Fibroblast of mammary gland (primary cell): ENCODE results near the gene TRPM5.

Experiments
- DNase-seq: peaks from one replicate; pipeline ENCODE4 v3.0.0-alpha.2; 2010; ENCODE audit warnings: low read depth
- H3K4me3 ChIP-seq: 2 replicates; pipeline ENCODE4 v1.5.1; 2011; ENCODE audit warnings: low read depth, mild to moderate bottlenecking, low read length, moderate library complexity; ENCODE audit not compliant: control insufficient read depth
- CTCF ChIP-seq: conservative IDR thresholded peaks from 2 replicates; pipeline ENCODE4 v1.5.1; 2011; ENCODE audit warnings: low read depth, low read length, inconsistent platforms; ENCODE audit not compliant: control insufficient read depth, insufficient read depth

TRPM5 gene

GRCh38 chr11:2464451-2465165, 20.3 kb upstream of the TRPM5 start:
- no peak for DNase-seq
- TF ChIP-seq CTCF: no peak
- H3K4me3 ChIP-seq: no peak overlapping the region

GRCh38 chr11:2463766-2464277, 19.5 kb upstream of the TRPM5 start:
- TF ChIP-seq CTCF: no peak
- no peak for DNase-seq

GRCh38 chr11:2462986-2463765, 18.9 kb upstream of the TRPM5 start:
- no peak for DNase-seq
- no peak for TF ChIP-seq CTCF
- no peak overlapping the region for H3K4me3 ChIP-seq

More at GRCh38 chr11:2463766-2464277, 19.5 kb upstream of the TRPM5 start:
- no peak overlapping the region for H3K4me3 ChIP-seq

- no peak for TF ChIP-seq CTCF
- DNase-seq: no peak
- no peak overlapping the region for H3K4me3 ChIP-seq
Measured at GRCh38 chr11:2462543-2462985, 18.2 kb upstream of the TRPM5 start.

GRCh38 chr11:2461956-2462542, 17.7 kb upstream of the TRPM5 start:
- no peak for TF ChIP-seq CTCF
- H3K4me3 ChIP-seq: no peak overlapping the region
- DNase-seq: no peak

- no peak for DNase-seq
- no peak overlapping the region for H3K4me3 ChIP-seq
- no peak for TF ChIP-seq CTCF
Measured at GRCh38 chr11:2461253-2461955, 17.1 kb upstream of the TRPM5 start.
